Measurements from ENCODE around the gene SDCCAG8. TPM values are rescaled to one million over a fixed set of nuclear protein-coding genes. Genes with fewer than 3 reads are reported as not detected.

The SDCCAG8 gene
- total RNA-seq, 4 donors from 2014 or later, result 17.5 to 37.6 (median 21.7) TPM

- 90 to 95% methylated on average over 2 of the region's 2 CpGs for WGBS, 2 donors
- Histone ChIP-seq H3K9me3 (no peaks in the 10 kb centered on the region), H3K4me3 (no peak overlapping the region), H3K27me3 (no peaks in the 10 kb centered on the region), H3K27ac (no peak overlapping the region), H3K4me1 (peaks cover 0 to 18% (median 4%) of the 10 kb centered on the region in 3 donors), H3K36me3 (peaks cover 0 to 25% (median 0%) of the 10 kb centered on the region in 3 donors)
- TF ChIP-seq CTCF (IDR thresholded peaks at IDR 0.05) (no peak), POLR2A (IDR thresholded peaks at IDR 0.05) (no peak)
- DNase-seq, result no peak
- intact Hi-C loops (cut with DNase I), result no loop called here
These were observed 95.5 kb downstream of the SDCCAG8 start for GRCh38 chr1:243351337-243351736.

GRCh38 chr1:243354511-243355153 lies 98.8 kb downstream of the SDCCAG8 start:
- intact Hi-C loops (cut with DNase I), result no loop called here
- DNase-seq, result no peak
- Histone ChIP-seq H3K27me3 (no peaks in the 10 kb centered on the region), H3K4me1 (peaks cover 0 to 18% (median 4%) of the 10 kb centered on the region in 3 donors), H3K27ac (peak overlapping the region in 2 of 4 donors; percentile 17 to 57), H3K9me3 (no peaks in the 10 kb centered on the region), H3K36me3 (peaks cover 0 to 27% (median 0%) of the 10 kb centered on the region in 3 donors), H3K4me3 (peak overlapping the region in 3 of 4 donors; percentile 18 to 54 (median 24))
- 18 to 23% methylated on average over 4 of the region's 4 CpGs for WGBS, 2 donors
- no peak for TF ChIP-seq POLR2A (IDR thresholded peaks at IDR 0.05)
- no peak for TF ChIP-seq CTCF (IDR thresholded peaks at IDR 0.05)

- H3K27me3 ChIP-seq, result no peaks in the 10 kb centered on the region
- WGBS, 2 donors, result 86 to 93% methylated on average over 1 of the region's 1 CpG
- peaks cover 0 to 32% (median 0%) of the 10 kb centered on the region in 3 donors for H3K36me3 ChIP-seq
- no peaks in the 10 kb centered on the region for H3K4me1 ChIP-seq
- DNase-seq, result no peak
- H3K9me3 ChIP-seq, result no peaks in the 10 kb centered on the region
- no peak for TF ChIP-seq CTCF (IDR thresholded peaks at IDR 0.05)
- H3K27ac ChIP-seq, result no peak overlapping the region
- intact Hi-C loops (cut with DNase I), result no loop called here
- H3K4me3 ChIP-seq, result no peak overlapping the region
These were observed 108.0 kb downstream of the SDCCAG8 start for GRCh38 chr1:243363832-243364231.

- H3K27ac ChIP-seq, result no peak overlapping the region
- peaks cover 0 to 32% (median 0%) of the 10 kb centered on the region in 3 donors for H3K36me3 ChIP-seq
- H3K4me3 ChIP-seq, result no peak overlapping the region
- 91 to 97% methylated on average over 2 of the region's 2 CpGs for WGBS, 2 donors
- intact Hi-C loops (cut with DNase I), result no loop called here
- no peak for TF ChIP-seq POLR2A (IDR thresholded peaks at IDR 0.05)
- no peak for TF ChIP-seq CTCF (IDR thresholded peaks at IDR 0.05)
- no peak for DNase-seq
- H3K4me1 ChIP-seq, result no peaks in the 10 kb centered on the region
- no peaks in the 10 kb centered on the region for H3K9me3 ChIP-seq
- no peaks in the 10 kb centered on the region for H3K27me3 ChIP-seq
These were observed 108.5 kb downstream of the SDCCAG8 start for GRCh38 chr1:243364330-243364729.

- no peaks in the 10 kb centered on the region for H3K9me3 ChIP-seq
- peaks cover 0 to 32% (median 0%) of the 10 kb centered on the region in 3 donors for H3K36me3 ChIP-seq
- no peak overlapping the region for H3K27ac ChIP-seq
- H3K4me3 ChIP-seq, result no peak overlapping the region
- WGBS, 2 donors, result 88 to 89% methylated on average over 8 of the region's 8 CpGs
- TF ChIP-seq POLR2A (IDR thresholded peaks at IDR 0.05) (no peak), CTCF (IDR thresholded peaks at IDR 0.05) (no peak)
- intact Hi-C loops (cut with DNase I), result no loop called here
- no peak for DNase-seq
- no peaks in the 10 kb centered on the region for H3K4me1 ChIP-seq
- H3K27me3 ChIP-seq, result no peaks in the 10 kb centered on the region
These were observed 109.0 kb downstream of the SDCCAG8 start for GRCh38 chr1:243364866-243365265.

Measured in esophagus squamous epithelium (tissue), 5 donors.